GM23248 (cell line): ENCODE results near the gene HAND1.

Experiments used
- EZH2 ChIP-seq: fragments of 200-600 bp; sonication (generic); IDR thresholded peaks from 2 replicates; pipeline ENCODE4 v1.6.1; 2018; ENCODE audit warnings: antibody characterized with exemption, mild to moderate bottlenecking; ENCODE audit not compliant: insufficient read depth, poor library complexity, severe bottlenecking
- EZH2phosphoT487 ChIP-seq: fragments of 200-600 bp; sonication (generic); IDR thresholded peaks from 2 replicates; pipeline ENCODE4 v1.6.1; 2018; ENCODE audit warnings: antibody characterized with exemption, moderate library complexity, mild to moderate bottlenecking, low read depth; ENCODE audit not compliant: insufficient read depth

DNA sequence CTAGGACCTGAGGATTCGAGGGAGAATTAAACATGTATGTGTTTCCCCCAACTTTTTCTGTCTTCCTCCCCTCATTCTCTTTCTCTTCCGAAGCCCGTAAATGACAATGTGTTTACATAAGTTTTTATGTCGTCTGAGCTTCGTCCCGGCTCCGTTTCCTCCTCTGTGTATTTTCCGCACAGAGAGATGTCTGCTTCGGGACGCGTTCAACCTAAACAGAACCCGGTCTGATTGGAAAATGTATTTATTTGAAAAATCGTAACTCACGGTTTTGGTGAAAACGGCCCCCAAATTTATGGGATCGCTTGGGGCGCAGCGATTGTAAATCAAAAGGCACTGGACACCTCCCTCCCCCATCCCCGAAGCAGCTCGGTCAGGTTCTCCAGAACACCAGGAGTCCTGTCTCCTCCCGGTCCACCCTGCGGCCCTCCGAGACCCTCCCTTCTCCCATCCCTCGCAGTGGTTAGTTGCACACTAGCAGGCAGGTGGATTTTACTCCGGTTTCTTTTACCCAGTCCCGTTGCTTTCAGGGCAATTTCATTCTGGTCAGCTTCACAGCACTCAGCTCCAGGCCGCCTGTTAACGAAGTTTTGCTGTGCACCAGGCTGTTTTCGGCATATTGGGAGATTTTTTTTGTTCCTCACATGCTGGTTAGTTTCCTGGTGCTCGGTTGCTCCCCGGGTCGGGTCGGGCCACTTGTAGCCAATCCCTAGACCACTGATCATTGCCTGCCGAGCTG is 5.8 kb upstream of the HAND1 start:
- TF ChIP-seq EZH2phosphoT487, result peak; percentile 80; the same call in 1 of the 2 replicates
- TF ChIP-seq EZH2, result peak; percentile 96
